Liver (tissue), 3 donors: ENCODE results near the gene ADAP2.

Experiments
- EGR1 ChIP-seq, 2 donors: IDR thresholded peaks; 2 replicates each; pipeline ENCODE4 v1.6.1; 2016 to 2018; ENCODE audit warnings: antibody characterized with exemption in 2 of 2, low read depth in 2 of 2
- RAD21 ChIP-seq, 2 donors: IDR thresholded peaks; 2 replicates each; pipeline ENCODE4 v1.6.1; 2016; ENCODE audit warnings: antibody characterized with exemption in 2 of 2, mild to moderate bottlenecking in 2 of 2
- SP1 ChIP-seq: IDR thresholded peaks from 2 replicates; pipeline ENCODE4 v1.6.1; 2018; ENCODE audit warnings: antibody characterized with exemption, mild to moderate bottlenecking
- TF ChIP-seq, protein P1 (sequence below): fragments of 150-350 bp; IDR thresholded peaks from 2 replicates; pipeline ENCODE4 v1.5.1; 2017; ENCODE audit warnings: improper control_type of control experiment, low read depth, low read length; ENCODE audit not compliant: missing input control
- donor health status: healthy.
- donor health status: healthy.

GRCh38 chr17:30956764-30957374 lies 35.1 kb downstream of the ADAP2 start:
- TF ChIP-seq EGR1 (IDR thresholded peaks at IDR 0.05; ENCODE audit: low read depth in 2 of 2) = no peak
- TF ChIP-seq SP1 = no peak
- TF ChIP-seq, protein P1, sequence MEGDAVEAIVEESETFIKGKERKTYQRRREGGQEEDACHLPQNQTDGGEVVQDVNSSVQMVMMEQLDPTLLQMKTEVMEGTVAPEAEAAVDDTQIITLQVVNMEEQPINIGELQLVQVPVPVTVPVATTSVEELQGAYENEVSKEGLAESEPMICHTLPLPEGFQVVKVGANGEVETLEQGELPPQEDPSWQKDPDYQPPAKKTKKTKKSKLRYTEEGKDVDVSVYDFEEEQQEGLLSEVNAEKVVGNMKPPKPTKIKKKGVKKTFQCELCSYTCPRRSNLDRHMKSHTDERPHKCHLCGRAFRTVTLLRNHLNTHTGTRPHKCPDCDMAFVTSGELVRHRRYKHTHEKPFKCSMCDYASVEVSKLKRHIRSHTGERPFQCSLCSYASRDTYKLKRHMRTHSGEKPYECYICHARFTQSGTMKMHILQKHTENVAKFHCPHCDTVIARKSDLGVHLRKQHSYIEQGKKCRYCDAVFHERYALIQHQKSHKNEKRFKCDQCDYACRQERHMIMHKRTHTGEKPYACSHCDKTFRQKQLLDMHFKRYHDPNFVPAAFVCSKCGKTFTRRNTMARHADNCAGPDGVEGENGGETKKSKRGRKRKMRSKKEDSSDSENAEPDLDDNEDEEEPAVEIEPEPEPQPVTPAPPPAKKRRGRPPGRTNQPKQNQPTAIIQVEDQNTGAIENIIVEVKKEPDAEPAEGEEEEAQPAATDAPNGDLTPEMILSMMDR = no peak
- no peak for TF ChIP-seq RAD21 (IDR thresholded peaks at IDR 0.05)
